H1 (cell line): Measurements from ENCODE around the gene RIT2. TPM values are rescaled to one million over a fixed set of nuclear protein-coding genes. Genes with fewer than 3 reads are reported as not detected.

Experiments
- CTCF ChIA-PET: fragments of 300-600 bp; sonication (Branson Sonifier 250); formaldehyde crosslinking; loops from one replicate; lab custom pipeline; 2021; ENCODE audit not compliant: partially characterized antibody; lab: Charles Lee
- POLR2A ChIA-PET: fragments of 300-600 bp; sonication (Branson Sonifier 250); formaldehyde crosslinking; loops from one replicate; lab custom pipeline; 2021; ENCODE audit warnings: inconsistent platforms; ENCODE audit not compliant: partially characterized antibody; lab: Charles Lee
- DNase-seq, 2 experiments: peaks; one replicate each; pipeline versions ENCODE4 v3.0.0 to v3.0.0-alpha.2; 2010 to 2022; ENCODE audit warnings: low spot score in 2 of 2, low read depth in 1 of 2, mixed read lengths in 1 of 2
- FAIRE-seq: peaks from 2 replicates; lab custom pipeline; 2011; peaks lifted over from hg19 to GRCh38; lab: Jason Lieb, UNC
- H2AFZ ChIP-seq: 2 replicates; pipeline ENCODE4 v1.8.1; 2012; ENCODE audit warnings: low read length, inconsistent platforms
- H2AK5ac ChIP-seq: 2 replicates; pipeline ENCODE4 v1.6.1; 2013; ENCODE audit warnings: low read depth, low read length
- H2BK120ac ChIP-seq: replicated peaks from 2 replicates; pipeline ENCODE3; 2013; ENCODE audit warnings: low read depth, low read length, inconsistent platforms
- H2BK12ac ChIP-seq: 2 replicates; pipeline ENCODE4 v1.6.1; 2013; ENCODE audit warnings: low read depth, low read length
- H2BK15ac ChIP-seq: 2 replicates; pipeline ENCODE4 v1.6.1; 2013; ENCODE audit warnings: low read length
- H2BK20ac ChIP-seq: 2 replicates; pipeline ENCODE4 v1.6.1; 2013; ENCODE audit warnings: low read length
- H2BK5ac ChIP-seq: 2 replicates; pipeline ENCODE4 v1.6.1; 2013; ENCODE audit warnings: low read depth, low read length
- H3K14ac ChIP-seq: 2 replicates; pipeline ENCODE4 v1.6.1; 2013; ENCODE audit warnings: inconsistent platforms; ENCODE audit not compliant: insufficient read length
- H3K18ac ChIP-seq: 2 replicates; pipeline ENCODE4 v1.6.1; 2013; ENCODE audit warnings: low read length; ENCODE audit errors: extremely low read depth
- H3K23ac ChIP-seq: 2 replicates; pipeline ENCODE4 v1.6.1; 2013; ENCODE audit warnings: inconsistent platforms; ENCODE audit not compliant: insufficient read length
- H3K23me2 ChIP-seq: 2 replicates; pipeline ENCODE4 v1.6.1; 2013; ENCODE audit warnings: low read depth, low read length
- H3K27ac ChIP-seq: 2 replicates; pipeline ENCODE4 v1.6.1; 2011; ENCODE audit warnings: low read depth, low read length, inconsistent platforms
- H3K27me3 ChIP-seq, 4 experiments: replicated peaks in 1 of 4; 1 replicate in 1 of 4; 2 replicates in 3 of 4; pipeline versions ENCODE4 v1.6.1 to v1.8.1; 2011 to 2013; ENCODE audit warnings: low read length in 3 of 4, mild to moderate bottlenecking in 3 of 4, inconsistent platforms in 2 of 4, mixed read lengths in 2 of 4, moderate library complexity in 1 of 4; ENCODE audit not compliant: control insufficient read depth in 3 of 4, insufficient read depth in 3 of 4; ENCODE audit errors: extremely low read depth in 1 of 4
- H3K36me3 ChIP-seq, 4 experiments: 2 replicates each; pipeline versions ENCODE4 v1.6.1 to v1.8.1; 2011 to 2013; ENCODE audit warnings: mild to moderate bottlenecking in 4 of 4, low read length in 3 of 4, moderate library complexity in 2 of 4, control low read depth in 1 of 4, inconsistent platforms in 1 of 4; ENCODE audit not compliant: insufficient read depth in 4 of 4, control insufficient read depth in 2 of 4
- H3K4ac ChIP-seq: replicated peaks from 2 replicates; pipeline ENCODE3; 2013; ENCODE audit warnings: low read length, low read depth, mixed read lengths, inconsistent platforms; ENCODE audit not compliant: insufficient read length
- H3K4me1 ChIP-seq, 4 experiments: replicated peaks in 1 of 4; 1 replicate in 1 of 4; 2 replicates in 3 of 4; pipeline versions ENCODE4 v1.6.1 to v1.8.1; 2011 to 2013; ENCODE audit warnings: low read length in 3 of 4, inconsistent platforms in 2 of 4, mixed read lengths in 1 of 4; ENCODE audit not compliant: insufficient read depth in 4 of 4, control insufficient read depth in 3 of 4
- H3K4me2 ChIP-seq, 2 experiments: 2 replicates each; pipeline versions ENCODE4 v1.6.1 to v1.8.1; 2011 to 2013; ENCODE audit warnings: low read depth in 2 of 2, low read length in 2 of 2, control low read depth in 1 of 2, inconsistent platforms in 1 of 2, mild to moderate bottlenecking in 1 of 2; ENCODE audit not compliant: insufficient read depth in 1 of 2
- H3K4me3 ChIP-seq, 4 experiments: fragments of 200-600, 300-600 bp in 1 of 4; sonication (generic), shearing (Covaris generic), sonication (Bioruptor Twin) in 1 of 4; 2 replicates each; pipeline versions ENCODE4 v1.5.1 to v1.8.1; 2011 to 2016; ENCODE audit warnings: low read length in 4 of 4, low read depth in 3 of 4, control low read depth in 2 of 4, inconsistent platforms in 2 of 4, mild to moderate bottlenecking in 2 of 4, mixed read lengths in 1 of 4, moderate library complexity in 1 of 4; ENCODE audit not compliant: insufficient read depth in 2 of 4; ENCODE audit errors: extremely low read depth in 1 of 4
- H3K56ac ChIP-seq: replicated peaks from 2 replicates; pipeline ENCODE3; 2013; ENCODE audit warnings: low read depth, mild to moderate bottlenecking, mixed read lengths, low read length, inconsistent platforms; ENCODE audit not compliant: insufficient read length
- H3K79me1 ChIP-seq: 2 replicates; pipeline ENCODE4 v1.6.1; 2013; ENCODE audit warnings: low read depth, low read length, control low read depth
- H3K79me2 ChIP-seq, 2 experiments: 2 replicates each; pipeline versions ENCODE4 v1.6.1 to v1.8.1; 2012 to 2013; ENCODE audit warnings: low read length in 2 of 2, mild to moderate bottlenecking in 2 of 2, inconsistent platforms in 1 of 2; ENCODE audit not compliant: insufficient read depth in 2 of 2, control insufficient read depth in 1 of 2
- H3K9ac ChIP-seq, 4 experiments: replicated peaks in 1 of 4; 1 replicate in 1 of 4; 2 replicates in 3 of 4; pipeline versions ENCODE4 v1.6.1 to v1.8.1; 2011 to 2013; ENCODE audit warnings: low read depth in 3 of 4, low read length in 3 of 4, control low read depth in 2 of 4, mild to moderate bottlenecking in 2 of 4, moderate library complexity in 2 of 4, inconsistent platforms in 1 of 4; ENCODE audit errors: extremely low read depth in 1 of 4
- H3K9me3 ChIP-seq, 2 experiments: 2 replicates each; pipeline versions ENCODE4 v1.6.1 to v1.8.1; 2012 to 2013; ENCODE audit warnings: mild to moderate bottlenecking in 2 of 2, moderate library complexity in 2 of 2, control low read depth in 1 of 2, inconsistent platforms in 1 of 2, low read depth in 1 of 2, low read length in 1 of 2, mixed read lengths in 1 of 2; ENCODE audit not compliant: insufficient read depth in 2 of 2
- H4K20me1 ChIP-seq, 2 experiments: replicated peaks in 1 of 2; 2 replicates each; pipeline versions ENCODE3 to v1.8.1; 2011 to 2013; ENCODE audit warnings: inconsistent platforms in 2 of 2, low read length in 2 of 2, mild to moderate bottlenecking in 1 of 2; ENCODE audit not compliant: insufficient read depth in 2 of 2, control insufficient read depth in 1 of 2
- H4K5ac ChIP-seq: 2 replicates; pipeline ENCODE4 v1.6.1; 2013; ENCODE audit warnings: low read length, low read depth, mixed read lengths, inconsistent platforms; ENCODE audit not compliant: insufficient read length
- H4K8ac ChIP-seq: 2 replicates; pipeline ENCODE4 v1.8.0; 2013; ENCODE audit warnings: mild to moderate bottlenecking, moderate library complexity, low read length, inconsistent platforms; ENCODE audit not compliant: insufficient read depth; ENCODE audit errors: extremely low read depth
- H4K91ac ChIP-seq: replicated peaks from 2 replicates; pipeline ENCODE3; 2013; ENCODE audit warnings: low read length, mixed read lengths, inconsistent platforms; ENCODE audit not compliant: insufficient read length
- ASH2L ChIP-seq: fragments of 200-600, 300-600 bp; sonication (generic); IDR thresholded peaks from one replicate; pipeline ENCODE4 v1.7.1; 2017; ENCODE audit warnings: low read length
- BACH1 ChIP-seq: IDR thresholded peaks from 2 replicates; pipeline ENCODE4 v1.6.1; 2012; ENCODE audit warnings: low read length, improper control_type of control experiment
- BRCA1 ChIP-seq: IDR thresholded peaks from 2 replicates; pipeline ENCODE4 v1.6.1; 2012; ENCODE audit warnings: low read depth, low read length, improper control_type of control experiment
- CBX5 ChIP-seq: fragments of 300-800, 300-1000 bp; sonication (generic); IDR thresholded peaks from 2 replicates; pipeline ENCODE4 v1.7.1; 2016; ENCODE audit warnings: antibody characterized with exemption, low read length, low read depth
- CEBPB ChIP-seq: IDR thresholded peaks from 2 replicates; pipeline ENCODE4 v1.6.1; 2012; ENCODE audit warnings: low read depth, low read length
- HDAC2 ChIP-seq, 2 experiments: fragments of 300-600 bp in 1 of 2; sonication (generic) in 1 of 2; IDR thresholded peaks; 2 replicates each; pipeline ENCODE4 v1.6.1; 2011 to 2012; ENCODE audit warnings: low read depth in 2 of 2, low read length in 2 of 2, mild to moderate bottlenecking in 2 of 2, moderate library complexity in 2 of 2, borderline replicate concordance in 1 of 2, inconsistent platforms in 1 of 2
- KDM1A ChIP-seq: fragments of 200-600, 300-600 bp; sonication (generic); IDR thresholded peaks from 2 replicates; pipeline ENCODE4 v1.7.1; 2016; ENCODE audit warnings: mild to moderate bottlenecking, low read length, borderline replicate concordance
- PHF8 ChIP-seq: fragments of 200-600 bp; sonication (generic); conservative IDR thresholded peaks from 2 replicates; pipeline ENCODE4 v1.7.1; 2012; ENCODE audit warnings: low read depth, mild to moderate bottlenecking, inconsistent platforms, low read length, moderate library complexity
- SP1 ChIP-seq: IDR thresholded peaks from 2 replicates; pipeline ENCODE4 v1.6.1; 2011; ENCODE audit warnings: low read depth, low read length
- SRF ChIP-seq: IDR thresholded peaks from 2 replicates; pipeline ENCODE4 v1.6.1; 2011; ENCODE audit warnings: mild to moderate bottlenecking, low read depth, low read length, moderate library complexity
- USF2 ChIP-seq: IDR thresholded peaks from 2 replicates; pipeline ENCODE4 v1.6.1; 2011; ENCODE audit warnings: low read length, improper control_type of control experiment
- WGBS, 2 experiments: shearing (Covaris generic) in 1 of 2; methylation state at CpG; one replicate each; pipeline versions ENCODE4 v1.1.6 to v1.1.7; 2013 to 2015; ENCODE audit warnings: low lambda C conversion rate in 2 of 2, mixed read lengths in 2 of 2, inconsistent platforms in 1 of 2, low coverage in 1 of 2, missing lambda C conversion rate in 1 of 2; ENCODE audit not compliant: insufficient replicate concordance in 2 of 2, insufficient coverage in 1 of 2, insufficient read length in 1 of 2; ENCODE audit errors: extremely low coverage in 1 of 2, missing lambda C conversion rate in 1 of 2; 5-methylcytosine and 5-hydroxymethylcytosine counted together
- polyA plus RNA-seq, 7 experiments: library from polyadenylated mRNA; depleted of rRNA in 3 of 7; stranded (reverse) in 5 of 7; unstranded in 2 of 7; fragments of >200 nt in 5 of 7; fragments of 200-250 nt in 2 of 7; gene quantifications; 1 replicate in 5 of 7; 2 replicates in 1 of 7; 4 replicates in 1 of 7; pipeline versions ENCODE4 v1.2.1 to v1.2.3, GENCODE V29; 2011 to 2013; ENCODE audit warnings: missing spikeins in 2 of 7, mixed read lengths in 2 of 7
- total RNA-seq: library from RNA; stranded (reverse); fragmentation: NEBNext Ultra II Directional; extraction: Animal tissue kit (Norgen Biotek cat#: 25700); gene quantifications from 2 replicates; pipeline ENCODE4 v1.2.1, GENCODE V29; 2021
- TF ChIP-seq, protein P1 (sequence below): IDR thresholded peaks from 2 replicates; pipeline ENCODE4 v1.6.1; 2011; ENCODE audit warnings: low read depth, mild to moderate bottlenecking, low read length; ENCODE audit not compliant: insufficient read depth

Gene RIT2
- total and polyA plus RNA-seq, 2 of the 8 experiments (the other 6 are each of a cell fraction or from before 2014, with no cell fraction given), result 0.67 to 3.2 TPM

DNA sequence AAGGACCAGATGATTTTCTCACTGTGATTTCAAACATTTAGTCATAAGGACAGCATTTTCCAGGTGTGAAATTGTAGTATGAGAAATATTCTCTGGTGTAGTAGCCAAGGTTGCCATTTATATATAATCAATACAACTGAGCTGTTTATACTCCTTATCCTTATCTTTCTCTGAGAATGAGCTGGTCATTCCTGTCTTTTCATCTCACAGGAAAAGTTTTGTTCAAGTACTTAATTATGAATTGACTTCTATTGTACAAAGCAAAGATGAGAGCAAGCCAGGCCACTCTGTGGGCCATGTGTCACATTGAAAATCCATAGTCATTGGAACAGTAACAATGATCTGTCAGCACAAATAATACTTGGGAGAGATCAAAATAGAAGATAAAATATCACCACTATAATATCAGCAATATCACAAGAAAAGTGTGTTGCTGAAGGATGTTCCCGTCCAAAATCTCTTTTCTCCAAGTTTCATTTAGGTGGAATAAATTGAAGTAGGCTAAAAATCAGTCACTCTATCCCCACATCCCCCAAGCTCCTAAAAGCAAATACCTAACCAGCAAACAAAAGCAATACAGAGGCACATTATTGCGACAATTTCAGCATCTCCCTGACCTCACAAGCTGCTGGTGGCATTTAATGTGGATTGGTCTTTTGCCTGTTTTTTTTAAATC is 2.1 kb downstream of the RIT2 start:
- H3K56ac ChIP-seq, result no peak overlapping the region
- no peak for FAIRE-seq
- H3K18ac ChIP-seq, result no peak overlapping the region
- no peaks in the 10 kb centered on the region for H3K4me1 ChIP-seq
- H3K4me3 ChIP-seq, result no peak overlapping the region
- no peak overlapping the region for H3K9ac ChIP-seq
- no peak for DNase-seq
- no peak overlapping the region for H3K14ac ChIP-seq
- no peak overlapping the region for H3K23ac ChIP-seq
- H3K27me3 ChIP-seq, result no peaks in the 10 kb centered on the region
- H2AFZ ChIP-seq, result no peak overlapping the region
- 86% methylated on average over 2 of the region's 2 CpGs; no CpG with 5 or more reads in 1 of the 2 experiments for WGBS, 2 experiments
- CTCF ChIA-PET, result no interaction called here
- H2BK5ac ChIP-seq, result no peak overlapping the region
- H2AK5ac ChIP-seq, result no peak overlapping the region
- H3K79me1 ChIP-seq, result no peaks in the 10 kb centered on the region
- H3K23me2 ChIP-seq, result no peaks in the 10 kb centered on the region
- H2BK12ac ChIP-seq, result no peak overlapping the region
- no peak overlapping the region for H3K4ac ChIP-seq
- H2BK120ac ChIP-seq, result no peak overlapping the region
- H3K79me2 ChIP-seq, result no peaks in the 10 kb centered on the region
- H4K5ac ChIP-seq, result no peak overlapping the region
- H2BK20ac ChIP-seq, result no peak overlapping the region
- no peaks in the 10 kb centered on the region for H4K20me1 ChIP-seq
- no peaks in the 10 kb centered on the region for H3K36me3 ChIP-seq
- H3K4me2 ChIP-seq, result no peak overlapping the region
- H4K91ac ChIP-seq, result no peak overlapping the region
- no peaks in the 10 kb centered on the region for H3K9me3 ChIP-seq
- no peak overlapping the region for H4K8ac ChIP-seq
- H2BK15ac ChIP-seq, result no peak overlapping the region
- no peak overlapping the region for H3K27ac ChIP-seq
- POLR2A ChIA-PET, result no interaction called here
- TF ChIP-seq CBX5, result no peak
- no peak for TF ChIP-seq KDM1A
- no peak for TF ChIP-seq SRF
- TF ChIP-seq CEBPB, result no peak
- no peak for TF ChIP-seq USF2
- TF ChIP-seq BACH1, result no peak
- TF ChIP-seq PHF8, result no peak
- TF ChIP-seq, protein P1, sequence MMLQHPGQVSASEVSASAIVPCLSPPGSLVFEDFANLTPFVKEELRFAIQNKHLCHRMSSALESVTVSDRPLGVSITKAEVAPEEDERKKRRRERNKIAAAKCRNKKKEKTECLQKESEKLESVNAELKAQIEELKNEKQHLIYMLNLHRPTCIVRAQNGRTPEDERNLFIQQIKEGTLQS, result no peak
- no peak for TF ChIP-seq ASH2L
- no peak for TF ChIP-seq SP1
- no peak for TF ChIP-seq HDAC2 (IDR thresholded peaks at IDR 0.05; ENCODE audit: borderline replicate concordance in 1 of 2, low read depth in 2 of 2, low read length in 2 of 2)
- no peak for TF ChIP-seq BRCA1
